Stomach (tissue), 4 donors: ENCODE data around the gene SOS1.

Source experiments
- CTCF ChIP-seq, 7 experiments: fragments of 450-650 bp in 4 of 7; fragments of 200-600 bp in 3 of 7; sonication (generic) in 3 of 7; IDR thresholded peaks; one replicate each; pipeline ENCODE4 v1.5.1; 2016 to 2019; ENCODE audit warnings: antibody characterized with exemption in 7 of 7, control low read depth in 2 of 7, mild to moderate bottlenecking in 1 of 7
- POLR2A ChIP-seq, 4 donors: fragments of 450-650 bp; IDR thresholded peaks; one replicate each; pipeline ENCODE4 v1.6.1; 2016; ENCODE audit warnings: antibody characterized with exemption in 4 of 4, control low read depth in 2 of 4, mild to moderate bottlenecking in 1 of 4, moderate library complexity in 1 of 4
- POLR2AphosphoS5 ChIP-seq, 3 donors: sonication (generic); formaldehyde crosslinking; IDR thresholded peaks; one replicate each; pipeline ENCODE4 v1.6.1; 2016; ENCODE audit warnings: antibody characterized with exemption in 3 of 3

- TF ChIP-seq POLR2AphosphoS5 (IDR thresholded peaks at IDR 0.05): no peak
- TF ChIP-seq CTCF (IDR thresholded peaks at IDR 0.05): no peak
- no peak for TF ChIP-seq POLR2A (IDR thresholded peaks at IDR 0.05)
Observed at GRCh38 chr2:39058101-39058500, 62.8 kb downstream of the SOS1 start.
